ENCODE measurements around the gene TBC1D16. TPM values are rescaled to one million over a fixed set of nuclear protein-coding genes. Genes with fewer than 3 reads are reported as not detected.

The TBC1D16 gene
- total RNA-seq, 1 donor from 2014 or later = 55.6 TPM

GRCh38 chr17:79984877-79985276 lies 50.8 kb downstream of the TBC1D16 start:
- DNase-seq (ENCODE audit: low spot score in 2 of 2) = no peak
- TF ChIP-seq CTCF (IDR thresholded peaks at IDR 0.05) = no peak

DNA sequence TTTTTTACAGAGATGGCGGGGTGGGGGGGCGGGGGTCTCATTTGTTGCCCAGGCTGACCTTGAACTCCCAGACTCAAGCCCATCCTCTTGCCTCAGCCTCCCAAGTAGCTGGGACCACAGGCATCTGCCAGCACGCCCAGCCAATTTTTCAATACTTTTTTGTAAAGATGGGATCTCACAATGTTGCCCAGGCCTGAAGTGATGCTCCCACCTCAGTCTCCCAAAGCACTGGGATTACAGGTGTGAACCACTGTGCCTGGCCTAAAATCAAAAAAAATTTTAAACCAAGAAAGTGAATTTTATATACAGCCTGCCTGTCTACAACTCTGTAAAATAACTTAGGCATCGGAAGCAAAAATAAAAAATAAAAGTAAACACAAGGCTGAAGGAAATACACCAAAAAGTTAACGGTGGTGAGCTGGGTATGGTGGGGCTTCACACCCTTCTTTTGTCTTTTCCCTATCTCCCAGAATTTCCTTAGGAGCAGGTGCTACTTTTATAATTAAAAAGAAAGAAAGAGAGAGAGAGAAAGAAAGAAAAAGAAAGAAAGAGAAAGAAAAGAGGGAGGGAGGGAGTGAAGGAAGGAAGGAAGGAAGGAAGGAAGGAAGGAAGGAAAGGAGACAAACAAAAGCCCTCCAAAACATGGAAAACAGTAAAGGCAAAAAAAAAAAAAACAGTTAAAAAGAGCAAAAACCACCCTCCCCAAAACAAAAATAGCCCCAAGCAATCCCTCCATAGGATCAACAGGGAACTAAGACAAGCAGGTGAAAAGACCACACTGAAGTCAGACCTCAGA lies 51.4 kb downstream of the TBC1D16 start:
- no peaks in the 10 kb centered on the region for H3K27me3 ChIP-seq
- no peaks in the 10 kb centered on the region for H3K4me1 ChIP-seq
- intact Hi-C loops (cut with DNase I) = no loop called here
- no peaks in the 10 kb centered on the region for H3K9me3 ChIP-seq
- H3K4me3 ChIP-seq = no peak overlapping the region
- H3K27ac ChIP-seq = no peak overlapping the region
- H3K36me3 ChIP-seq = peaks cover 0 to 3% of the 10 kb centered on the region in 2 donors
- no peak for TF ChIP-seq CTCF (IDR thresholded peaks at IDR 0.05)
- no peak for DNase-seq (ENCODE audit: low spot score in 2 of 2)

More at GRCh38 chr17:79984877-79985276, 50.8 kb downstream of the TBC1D16 start:
- Histone ChIP-seq H3K9me3 (no peaks in the 10 kb centered on the region), H3K36me3 (no peaks in the 10 kb centered on the region), H3K4me3 (no peak overlapping the region), H3K27ac (no peak overlapping the region), H3K27me3 (no peaks in the 10 kb centered on the region), H3K4me1 (no peaks in the 10 kb centered on the region)
- intact Hi-C loops (cut with DNase I) = no loop called here

GRCh38 chr17:79983456-79983855 lies 52.2 kb downstream of the TBC1D16 start:
- no peak overlapping the region for H3K4me3 ChIP-seq

GRCh38 chr17:79982986-79983385 lies 52.7 kb downstream of the TBC1D16 start:
- intact Hi-C loops (cut with DNase I) = no loop called here
- Histone ChIP-seq H3K27ac (no peak overlapping the region), H3K9me3 (no peaks in the 10 kb centered on the region), H3K36me3 (peaks cover 0 to 8% of the 10 kb centered on the region in 2 donors), H3K4me1 (no peaks in the 10 kb centered on the region), H3K27me3 (no peaks in the 10 kb centered on the region), H3K4me3 (no peak overlapping the region)
- DNase-seq (ENCODE audit: low spot score in 2 of 2) = no peak
- no peak for TF ChIP-seq CTCF (IDR thresholded peaks at IDR 0.05)

More at GRCh38 chr17:79983456-79983855, 52.2 kb downstream of the TBC1D16 start:
- intact Hi-C loops (cut with DNase I) = no loop called here
- no peaks in the 10 kb centered on the region for H3K9me3 ChIP-seq
- no peaks in the 10 kb centered on the region for H3K4me1 ChIP-seq
- TF ChIP-seq CTCF (IDR thresholded peaks at IDR 0.05) = no peak
- peaks cover 0 to 8% of the 10 kb centered on the region in 2 donors for H3K36me3 ChIP-seq
- no peaks in the 10 kb centered on the region for H3K27me3 ChIP-seq
- no peak for DNase-seq (ENCODE audit: low spot score in 2 of 2)
- H3K27ac ChIP-seq = no peak overlapping the region

- no peak overlapping the region for H3K4me3 ChIP-seq
- intact Hi-C loops (cut with DNase I) = no loop called here
- no peak for DNase-seq (ENCODE audit: low spot score in 2 of 2)
- no peaks in the 10 kb centered on the region for H3K27me3 ChIP-seq
- H3K36me3 ChIP-seq = peaks cover 0 to 8% of the 10 kb centered on the region in 2 donors
- no peaks in the 10 kb centered on the region for H3K4me1 ChIP-seq
- H3K27ac ChIP-seq = no peak overlapping the region
- no peak for TF ChIP-seq CTCF (IDR thresholded peaks at IDR 0.05)
- H3K9me3 ChIP-seq = no peaks in the 10 kb centered on the region
Measured at GRCh38 chr17:79981661-79982101, 54.0 kb downstream of the TBC1D16 start.
